B cell (primary cell): ENCODE measurements around the gene STBD1.

Experiments
- CTCF ChIP-seq: fragments of 200-600 bp; IDR thresholded peaks from one replicate; pipeline ENCODE4 v1.8.0; 2022; ENCODE audit warnings: antibody characterized with exemption, mild to moderate bottlenecking
- EZH2 ChIP-seq: IDR thresholded peaks from 2 replicates; pipeline ENCODE4 v1.6.1; 2012; ENCODE audit warnings: borderline replicate concordance, low read depth, mild to moderate bottlenecking, moderate library complexity, low read length; ENCODE audit not compliant: insufficient read depth, poor library complexity, severe bottlenecking

- no peak for TF ChIP-seq CTCF
- TF ChIP-seq EZH2 = no peak
Measured at GRCh38 chr4:76309939-76310550, 3.5 kb downstream of the STBD1 start.
